ENCODE data around the gene TPPP2. TPM values are rescaled to one million over a fixed set of nuclear protein-coding genes. Genes with fewer than 3 reads are reported as not detected.

Gene TPPP2
- total RNA-seq, 1 donor from 2014 or later = not detected

- Histone ChIP-seq H3K27me3 (no peaks in the 10 kb centered on the region), H3K36me3 (no peaks in the 10 kb centered on the region), H3K27ac (no peak overlapping the region), H3K9me3 (no peaks in the 10 kb centered on the region), H3K4me3 (no peak overlapping the region), H3K4me1 (no peaks in the 10 kb centered on the region)
- TF ChIP-seq POLR2A (IDR thresholded peaks at IDR 0.05) = no peak
- intact Hi-C loops (cut with DNase I) = no loop called here
- DNase-seq (ENCODE audit: extremely low spot score in 2 of 2) = no peak
Observed at GRCh38 chr14:21054768-21055145, 24.7 kb downstream of the TPPP2 start.

- H3K4me1 ChIP-seq = no peaks in the 10 kb centered on the region
- DNase-seq (ENCODE audit: extremely low spot score in 2 of 2) = no peak
- H3K9me3 ChIP-seq = no peaks in the 10 kb centered on the region
- H3K27ac ChIP-seq = no peak overlapping the region
- H3K4me3 ChIP-seq = no peak overlapping the region
- no peaks in the 10 kb centered on the region for H3K27me3 ChIP-seq
- no peaks in the 10 kb centered on the region for H3K36me3 ChIP-seq
- TF ChIP-seq POLR2A (IDR thresholded peaks at IDR 0.05) = no peak
- TF ChIP-seq CTCF (IDR thresholded peaks at IDR 0.05) = no peak
- TF ChIP-seq POLR2AphosphoS5 (IDR thresholded peaks at IDR 0.05; ENCODE audit: insufficient read depth in 1 of 2, low read depth in 1 of 2) = no peak
- intact Hi-C loops (cut with DNase I) = no loop called here
Observed at GRCh38 chr14:21055432-21056117, 25.6 kb downstream of the TPPP2 start.

GRCh38 chr14:21056520-21057163 is 26.6 kb downstream of the TPPP2 start:
- no peaks in the 10 kb centered on the region for H3K36me3 ChIP-seq
- no peaks in the 10 kb centered on the region for H3K9me3 ChIP-seq
- intact Hi-C loops (cut with DNase I) = no loop called here
- no peaks in the 10 kb centered on the region for H3K27me3 ChIP-seq
- TF ChIP-seq POLR2AphosphoS5 (IDR thresholded peaks at IDR 0.05; ENCODE audit: insufficient read depth in 1 of 2, low read depth in 1 of 2) = no peak
- no peak for DNase-seq (ENCODE audit: extremely low spot score in 2 of 2)
- H3K4me3 ChIP-seq = no peak overlapping the region
- no peak overlapping the region for H3K27ac ChIP-seq
- no peaks in the 10 kb centered on the region for H3K4me1 ChIP-seq

GRCh38 chr14:21057803-21058675 is 28.0 kb downstream of the TPPP2 start, which contains the start of gene RNASE8:
TSS of gene RNASE8 (plus strand) at chr14:21057822. CDS start at chr14:21057893, 71 bp downstream.
- H3K4me3 ChIP-seq = no peak within 1 kb of the TSS
- intact Hi-C loops (cut with DNase I) = no loop called here
- no peak for TF ChIP-seq POLR2AphosphoS5 (IDR thresholded peaks at IDR 0.05; ENCODE audit: insufficient read depth in 1 of 2, low read depth in 1 of 2)
- TF ChIP-seq POLR2A (IDR thresholded peaks at IDR 0.05) = no peak
- no peak for TF ChIP-seq CTCF (IDR thresholded peaks at IDR 0.05)
- no peaks in the 10 kb centered on the region for H3K36me3 ChIP-seq
- H3K4me1 ChIP-seq = no peaks in the 10 kb centered on the region
- H3K27ac ChIP-seq = no peak within 1 kb of the TSS
- H3K27me3 ChIP-seq = no peaks in the 10 kb centered on the region
- no peak for DNase-seq (ENCODE audit: extremely low spot score in 2 of 2)
- H3K9me3 ChIP-seq = no peaks in the 10 kb centered on the region

GRCh38 chr14:21058903-21059302 is 28.9 kb downstream of the TPPP2 start:
- Histone ChIP-seq H3K27me3 (no peaks in the 10 kb centered on the region), H3K4me1 (no peaks in the 10 kb centered on the region), H3K36me3 (no peaks in the 10 kb centered on the region), H3K4me3 (no peak overlapping the region), H3K9me3 (no peaks in the 10 kb centered on the region), H3K27ac (no peak overlapping the region)
- intact Hi-C loops (cut with DNase I) = no loop called here
- TF ChIP-seq POLR2A (IDR thresholded peaks at IDR 0.05) (no peak), POLR2AphosphoS5 (IDR thresholded peaks at IDR 0.05; ENCODE audit: insufficient read depth in 1 of 2, low read depth in 1 of 2) (no peak), CTCF (IDR thresholded peaks at IDR 0.05) (no peak)
- DNase-seq (ENCODE audit: extremely low spot score in 2 of 2) = no peak
